Measurements from ENCODE around the gene SLC44A3. TPM values are rescaled to one million over a fixed set of nuclear protein-coding genes. Genes with fewer than 3 reads are reported as not detected.

The SLC44A3 gene
- total and polyA plus RNA-seq, 9 of the 15 experiments (the other 6 are each of a cell fraction or from before 2014, with no cell fraction given): not detected

GRCh38 chr1:94874423-94874822 is 54.3 kb downstream of the SLC44A3 start:
- no peak overlapping the region for H3K9ac ChIP-seq (ENCODE audit: insufficient read depth in 1 of 2, low read depth in 2 of 2, low read length in 2 of 2)
- in situ Hi-C loops (cut with MboI): no loop called here
- no peak overlapping the region for H2AFZ ChIP-seq (ENCODE audit: low read depth, low read length)
- no peaks in the 10 kb centered on the region for H3K79me2 ChIP-seq (ENCODE audit: control insufficient read depth, insufficient read depth, low read length)
- DNase-seq (ENCODE audit: extremely low read depth in 1 of 4, low spot score in 3 of 4) (no peak), ATAC-seq (no peak), FAIRE-seq (no peak)
- intact Hi-C loops (cut with micrococcal nuclease): no loop called here
- ChIA-PET POLR2A (interaction anchor here (0.6 kb wide), 1 partner anchor 100 kb away, joined by 3 read pairs; no protein-coding TSS in a partner anchor), CTCF (ENCODE audit: low intra/inter-chr PET ratio) (no interaction called here)
- no peak overlapping the region for H3K27ac ChIP-seq (ENCODE audit: extremely low read depth, low read depth, low read length)
- BruUV-seq (replicated peaks): no TSS peak
- WGBS (ENCODE audit: insufficient coverage, low coverage, missing lambda C conversion rate): 3% methylated on average over 6 of the region's 6 CpGs
- H3K4me2 ChIP-seq (ENCODE audit: insufficient read depth, low read length): no peak overlapping the region
- H3K4me1 ChIP-seq (replicated peaks in 1 of 2; ENCODE audit: control insufficient read depth in 2 of 2, insufficient read depth in 2 of 2, low read length in 2 of 2): no peaks in the 10 kb centered on the region
- no peaks in the 10 kb centered on the region for H3K9me3 ChIP-seq (replicated peaks; ENCODE audit: control insufficient read depth, insufficient read depth, low read depth, low read length)
- no peaks in the 10 kb centered on the region for H4K20me1 ChIP-seq (replicated peaks; ENCODE audit: control insufficient read depth, insufficient read depth, low read length)
- H3K4me3 ChIP-seq: no peak overlapping the region
- no peaks in the 10 kb centered on the region for H3K9me1 ChIP-seq (ENCODE audit: control insufficient read depth, insufficient read depth, low read length)
- peaks cover 27 to 51% of the 10 kb centered on the region in 2 experiments for H3K27me3 ChIP-seq (ENCODE audit: control insufficient read depth in 2 of 2, insufficient read depth in 2 of 2, low read length in 2 of 2)
- no peaks in the 10 kb centered on the region for H3K36me3 ChIP-seq (ENCODE audit: control insufficient read depth, insufficient read depth, low read length)
- no peak for TF ChIP-seq HOMEZ (CRISPR knock-in tag; IDR thresholded peaks at IDR 0.05)
- no peak for TF ChIP-seq TEAD1 (CRISPR knock-in tag; IDR thresholded peaks at IDR 0.05)
- TF ChIP-seq ZNF143 (CRISPR knock-in tag; IDR thresholded peaks at IDR 0.05): no peak
- TF ChIP-seq AFF4 (CRISPR knock-in tag; IDR thresholded peaks at IDR 0.05): no peak
- no peak for TF ChIP-seq RBM25 (IDR thresholded peaks at IDR 0.05; ENCODE audit: low read depth, low read length, severe bottlenecking)
- no peak for TF ChIP-seq DMBX1 (CRISPR knock-in tag; IDR thresholded peaks at IDR 0.05; ENCODE audit: borderline replicate concordance)
- no peak for TF ChIP-seq KDM5B (IDR thresholded peaks at IDR 0.05; ENCODE audit: insufficient replicate concordance, low read depth, low read length)
- TF ChIP-seq MYC (IDR thresholded peaks at IDR 0.05; ENCODE audit: low read depth, low read length): no peak
- TF ChIP-seq MYC (CRISPR knock-in tag; IDR thresholded peaks at IDR 0.05; ENCODE audit: borderline replicate concordance, low read depth): no peak
- TF ChIP-seq TFAP4 (CRISPR knock-in tag; IDR thresholded peaks at IDR 0.05; ENCODE audit: borderline replicate concordance): no peak
- TF ChIP-seq BCLAF1 (IDR thresholded peaks at IDR 0.05; ENCODE audit: borderline replicate concordance in 1 of 2, control insufficient read depth in 1 of 2, low read depth in 2 of 2, low read length in 1 of 2): no peak
- TF ChIP-seq MEF2D (tag; conservative IDR thresholded peaks at IDR 0.05; ENCODE audit: low read depth): no peak

All from K562 (cell line).